ENCODE data around the gene TTC6.

The TTC6 gene

GRCh38 chr14:37586797-37587130, 8.7 kb upstream of the TTC6 start:
- Histone ChIP-seq H3K36me3 (ENCODE audit: insufficient read depth, low read length) (no peaks in the 10 kb centered on the region), H3K4me1 (ENCODE audit: insufficient read depth, low read length) (peaks cover 38% of the 10 kb centered on the region), H3K4me3 (ENCODE audit: low read length) (no peak overlapping the region), H3K9ac (ENCODE audit: low read depth, low read length) (no peak overlapping the region), H3K27ac (ENCODE audit: low read depth, low read length) (no peak overlapping the region), H3K9me3 (ENCODE audit: insufficient read depth, low read depth, low read length) (no peaks in the 10 kb centered on the region), H3K27me3 (ENCODE audit: insufficient read depth, low read length) (peaks cover 100% of the 10 kb centered on the region)
- WGBS, result no CpG with 5 or more reads among the region's 1 CpG

- Histone ChIP-seq H3K4me1 (ENCODE audit: insufficient read depth, low read length) (peaks cover 38% of the 10 kb centered on the region), H3K36me3 (ENCODE audit: insufficient read depth, low read length) (no peaks in the 10 kb centered on the region), H3K9ac (ENCODE audit: low read depth, low read length) (no peak overlapping the region), H3K9me3 (ENCODE audit: insufficient read depth, low read depth, low read length) (no peaks in the 10 kb centered on the region), H3K27ac (ENCODE audit: low read depth, low read length) (no peak overlapping the region), H3K27me3 (ENCODE audit: insufficient read depth, low read length) (peaks cover 100% of the 10 kb centered on the region), H3K4me3 (ENCODE audit: low read length) (peak overlapping the region; percentile 52; the same call in 1 of the 2 replicates)
- WGBS, result 10% methylated on average over 2 of the region's 4 CpGs
Observed at GRCh38 chr14:37587131-37587803, 8.2 kb upstream of the TTC6 start.

DNA sequence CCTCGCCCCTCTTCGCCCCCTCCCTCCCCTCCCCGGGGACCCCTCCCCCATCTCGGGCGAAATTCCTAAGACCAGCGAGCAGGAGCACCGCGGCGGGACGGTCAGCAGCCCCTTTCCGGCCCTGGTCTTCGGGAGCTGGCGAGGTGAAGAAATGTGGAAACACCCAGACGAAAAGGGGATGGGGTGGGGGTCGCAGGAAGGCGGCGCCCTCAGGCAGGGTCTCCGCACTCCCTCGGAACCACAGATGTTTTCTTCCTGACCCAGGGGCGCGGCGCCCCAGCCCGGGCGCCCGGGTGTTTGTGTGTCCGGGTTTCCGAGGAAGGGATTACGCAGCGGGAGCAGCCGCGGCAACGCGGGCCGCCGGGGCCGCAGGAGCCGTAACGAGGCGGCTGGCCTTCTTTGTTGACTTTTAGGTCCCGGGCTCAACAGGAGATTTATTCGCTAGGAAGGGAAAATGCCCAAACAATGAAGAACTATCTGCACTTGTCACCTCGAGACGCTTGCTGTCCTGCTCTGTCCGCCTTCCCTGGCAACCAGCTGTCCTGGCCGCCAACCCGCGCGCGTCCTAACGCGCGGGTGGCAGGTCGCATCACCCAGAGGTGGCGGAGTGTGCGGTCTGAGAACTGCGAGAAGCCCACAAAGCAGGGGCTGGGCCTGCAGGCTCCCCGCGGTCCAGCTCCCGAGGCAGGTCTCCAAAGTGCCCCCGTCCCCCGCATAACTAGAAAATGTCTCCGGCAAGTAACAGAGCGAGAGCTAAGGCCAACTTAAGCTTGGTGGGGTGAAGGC, 7.4 kb upstream of the TTC6 start:
- WGBS, result under 1% methylated on average over 62 of the region's 63 CpGs
- peaks cover 38% of the 10 kb centered on the region for H3K4me1 ChIP-seq (ENCODE audit: insufficient read depth, low read length)
- H3K9me3 ChIP-seq (ENCODE audit: insufficient read depth, low read depth, low read length), result no peaks in the 10 kb centered on the region
- peak overlapping the region; percentile 35; the same call in 1 of the 2 replicates for H3K9ac ChIP-seq (ENCODE audit: low read depth, low read length)
- H3K27me3 ChIP-seq (ENCODE audit: insufficient read depth, low read length), result peaks cover 100% of the 10 kb centered on the region
- H3K27ac ChIP-seq (ENCODE audit: low read depth, low read length), result peak overlapping the region; percentile 75; the same call in 1 of the 2 replicates
- H3K4me3 ChIP-seq (ENCODE audit: low read length), result peak overlapping the region; percentile 52
- H3K36me3 ChIP-seq (ENCODE audit: insufficient read depth, low read length), result no peaks in the 10 kb centered on the region

DNA sequence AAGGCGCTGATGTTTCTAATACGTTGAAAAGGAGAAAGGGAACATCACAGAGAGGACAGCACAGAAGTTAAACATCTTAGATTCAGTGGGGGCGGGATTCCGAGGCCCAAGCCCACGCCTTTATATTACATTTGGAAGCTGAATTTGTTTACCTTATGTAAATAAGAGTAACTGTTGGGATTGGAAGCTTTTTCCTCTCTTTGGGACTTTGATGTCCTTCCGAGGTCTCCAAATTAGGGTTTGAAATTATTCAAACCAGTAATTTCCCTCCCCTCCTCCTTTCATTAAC, 6.8 kb upstream of the TTC6 start:
- Histone ChIP-seq H3K27me3 (ENCODE audit: insufficient read depth, low read length) (peaks cover 100% of the 10 kb centered on the region), H3K36me3 (ENCODE audit: insufficient read depth, low read length) (no peaks in the 10 kb centered on the region), H3K4me1 (ENCODE audit: insufficient read depth, low read length) (peaks cover 38% of the 10 kb centered on the region), H3K27ac (ENCODE audit: low read depth, low read length) (peak overlapping the region; percentile 75; the same call in 1 of the 2 replicates), H3K9me3 (ENCODE audit: insufficient read depth, low read depth, low read length) (no peaks in the 10 kb centered on the region), H3K4me3 (ENCODE audit: low read length) (peak overlapping the region; percentile 52), H3K9ac (ENCODE audit: low read depth, low read length) (no peak overlapping the region)
- 3% methylated on average over 5 of the region's 6 CpGs for WGBS

DNA sequence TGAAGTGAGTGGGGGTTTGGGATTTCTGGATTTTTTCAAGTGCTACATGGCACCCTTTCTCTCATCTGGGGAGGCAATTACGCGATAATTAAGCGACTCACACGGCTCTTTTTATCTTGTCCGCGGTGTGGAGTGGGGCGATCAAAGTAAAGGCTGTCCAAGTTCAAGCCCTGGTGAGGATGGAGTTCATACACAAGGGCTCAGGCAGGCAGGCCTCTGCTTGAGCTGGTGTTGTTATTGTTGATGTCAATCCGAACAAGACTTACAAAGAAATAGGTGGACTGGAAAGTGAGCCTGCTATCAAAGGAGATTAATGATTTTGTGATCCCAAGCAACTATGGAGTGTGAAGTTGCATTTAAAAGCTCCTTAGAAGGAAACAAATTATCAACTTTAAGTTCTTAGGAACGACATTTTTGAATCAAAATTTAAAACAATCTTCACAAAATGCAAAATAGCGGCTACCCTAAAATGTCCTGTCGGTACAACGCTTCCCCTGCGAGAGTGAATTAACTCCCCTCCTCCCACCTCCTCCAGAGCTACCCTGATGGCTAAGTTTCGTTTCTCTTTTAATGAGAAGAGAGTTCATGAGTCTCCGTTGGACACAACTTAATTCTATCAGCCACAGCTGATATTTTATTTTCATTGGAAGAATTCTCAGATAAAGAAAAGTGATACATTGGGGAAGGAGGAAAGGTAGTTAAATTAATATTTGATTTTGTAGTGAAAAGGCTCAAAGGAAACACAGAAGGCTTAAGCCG, 6.3 kb upstream of the TTC6 start:
- Histone ChIP-seq H3K4me1 (ENCODE audit: insufficient read depth, low read length) (peaks cover 41% of the 10 kb centered on the region), H3K9me3 (ENCODE audit: insufficient read depth, low read depth, low read length) (no peaks in the 10 kb centered on the region), H3K4me3 (ENCODE audit: low read length) (peak overlapping the region; percentile 52), H3K27ac (ENCODE audit: low read depth, low read length) (no peak overlapping the region; the same call in 1 of the 2 replicates), H3K27me3 (ENCODE audit: insufficient read depth, low read length) (peaks cover 100% of the 10 kb centered on the region), H3K36me3 (ENCODE audit: insufficient read depth, low read length) (no peaks in the 10 kb centered on the region), H3K9ac (ENCODE audit: low read depth, low read length) (no peak overlapping the region)
- 2% methylated on average over 15 of the region's 16 CpGs for WGBS

DNA sequence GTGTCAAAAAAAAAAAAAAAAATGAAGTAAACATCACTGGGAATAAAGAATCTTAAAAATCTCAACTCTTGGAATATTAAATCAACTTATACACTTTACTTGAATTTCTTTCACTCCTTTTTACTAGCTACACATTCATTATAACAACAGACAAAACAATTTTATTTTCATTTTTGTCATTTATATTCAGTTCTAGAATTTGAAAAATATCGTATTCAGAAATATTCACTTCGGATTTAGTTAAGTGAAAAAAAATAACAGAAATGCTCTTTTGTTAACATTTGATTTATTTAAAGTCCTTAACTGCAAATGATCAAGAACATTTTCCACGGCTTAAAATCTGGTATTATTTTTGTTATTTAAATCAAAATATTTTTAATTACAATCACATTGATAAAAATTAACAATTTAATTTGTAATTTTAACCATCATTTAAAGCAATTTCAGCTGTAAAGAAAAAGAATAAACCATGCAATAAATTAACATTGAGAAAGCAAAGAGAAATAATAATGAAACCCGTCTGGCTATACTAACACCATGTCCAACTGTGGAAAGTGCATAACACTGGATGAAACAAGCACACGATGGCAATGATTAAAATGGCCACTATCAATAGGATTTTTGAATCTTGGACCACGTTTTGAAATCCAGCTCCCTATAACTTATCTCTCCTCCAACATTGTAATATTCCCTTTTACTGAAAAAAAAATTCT, 5.6 kb upstream of the TTC6 start:
- Histone ChIP-seq H3K9ac (ENCODE audit: low read depth, low read length) (no peak overlapping the region), H3K27me3 (ENCODE audit: insufficient read depth, low read length) (peaks cover 100% of the 10 kb centered on the region), H3K36me3 (ENCODE audit: insufficient read depth, low read length) (no peaks in the 10 kb centered on the region), H3K9me3 (ENCODE audit: insufficient read depth, low read depth, low read length) (no peaks in the 10 kb centered on the region), H3K4me3 (ENCODE audit: low read length) (no peak overlapping the region), H3K4me1 (ENCODE audit: insufficient read depth, low read length) (peaks cover 36% of the 10 kb centered on the region), H3K27ac (ENCODE audit: low read depth, low read length) (no peak overlapping the region)
- 22% methylated on average over 3 of the region's 6 CpGs for WGBS

DNA sequence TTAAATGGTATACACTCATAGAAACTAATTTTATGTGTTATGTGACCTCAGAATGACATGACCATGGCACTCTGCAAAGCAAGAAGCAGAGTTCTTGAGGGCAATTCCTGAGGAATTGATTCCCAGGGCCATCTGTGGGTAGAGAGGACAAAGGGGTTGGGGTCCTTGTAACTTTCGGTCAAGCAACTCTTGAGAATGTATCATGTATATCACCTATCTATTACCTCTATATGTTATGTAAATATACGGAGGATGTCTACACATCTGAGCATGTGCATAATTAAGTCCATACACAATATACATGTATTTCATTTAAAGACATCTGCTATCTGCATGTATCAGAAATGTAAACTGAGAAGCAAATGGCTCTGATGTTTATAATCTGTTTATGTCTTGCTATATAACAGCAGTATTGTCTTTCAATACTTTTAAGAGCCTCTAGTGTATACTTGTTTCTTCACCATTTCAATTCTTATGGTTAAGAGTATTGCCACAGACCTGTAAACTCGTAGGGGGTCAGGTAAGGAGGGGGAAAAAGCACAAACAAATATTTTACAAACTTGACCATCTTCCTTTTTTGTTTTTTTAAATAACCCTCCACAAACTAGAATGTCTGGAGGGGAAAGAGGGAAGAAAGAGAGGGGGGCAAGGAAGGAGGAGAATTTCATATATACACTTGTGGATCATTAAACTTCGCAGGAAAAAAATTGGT, 4.8 kb upstream of the TTC6 start:
- no peak overlapping the region for H3K9ac ChIP-seq (ENCODE audit: low read depth, low read length)
- H3K4me1 ChIP-seq (ENCODE audit: insufficient read depth, low read length), result peaks cover 30% of the 10 kb centered on the region
- H3K27ac ChIP-seq (ENCODE audit: low read depth, low read length), result no peak overlapping the region
- peaks cover 99% of the 10 kb centered on the region for H3K27me3 ChIP-seq (ENCODE audit: insufficient read depth, low read length)
- H3K36me3 ChIP-seq (ENCODE audit: insufficient read depth, low read length), result no peaks in the 10 kb centered on the region
- no peak overlapping the region for H3K4me3 ChIP-seq (ENCODE audit: low read length)
- no peaks in the 10 kb centered on the region for H3K9me3 ChIP-seq (ENCODE audit: insufficient read depth, low read depth, low read length)
- no CpG with 5 or more reads among the region's 4 CpGs for WGBS

DNA sequence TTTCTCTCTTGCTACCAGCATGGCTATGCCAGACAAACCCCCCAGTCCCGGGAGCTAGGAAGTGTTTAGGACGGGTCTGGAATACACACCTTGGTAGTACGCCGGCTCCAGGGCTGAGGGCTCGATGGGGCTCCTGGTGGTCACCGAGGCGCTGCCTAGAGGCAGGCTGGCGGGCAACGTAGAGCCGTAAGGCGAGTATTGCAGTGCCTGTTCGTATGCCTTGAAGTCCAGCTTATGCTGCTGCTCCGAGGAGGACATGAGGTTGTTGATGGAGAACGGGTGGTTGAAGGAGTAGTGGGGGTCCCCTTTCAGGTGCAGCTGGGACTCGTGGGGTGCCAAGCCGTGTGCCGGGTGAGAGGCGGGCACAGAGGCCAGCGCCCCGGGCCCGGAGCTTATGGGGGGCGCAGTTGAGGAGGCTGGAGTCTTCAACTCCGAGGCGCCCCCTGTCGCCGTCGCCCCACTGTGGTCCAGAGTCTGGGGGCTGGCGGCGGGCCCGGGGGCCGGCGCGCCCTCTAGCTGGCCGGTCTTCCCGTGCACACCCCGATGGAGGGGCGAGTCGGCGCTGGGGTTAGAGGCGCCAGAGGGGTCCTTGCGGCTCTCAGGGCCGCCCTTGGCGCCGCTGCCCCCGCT, 4.0 kb upstream of the TTC6 start:
- Histone ChIP-seq H3K9ac (ENCODE audit: low read depth, low read length) (no peak overlapping the region), H3K9me3 (ENCODE audit: insufficient read depth, low read depth, low read length) (no peaks in the 10 kb centered on the region), H3K27me3 (ENCODE audit: insufficient read depth, low read length) (peaks cover 99% of the 10 kb centered on the region), H3K4me3 (ENCODE audit: low read length) (peak overlapping the region; percentile 33; the same call in 1 of the 2 replicates), H3K4me1 (ENCODE audit: insufficient read depth, low read length) (peaks cover 24% of the 10 kb centered on the region), H3K27ac (ENCODE audit: low read depth, low read length) (no peak overlapping the region), H3K36me3 (ENCODE audit: insufficient read depth, low read length) (no peaks in the 10 kb centered on the region)
- WGBS, result 2% methylated on average over 45 of the region's 45 CpGs

DNA sequence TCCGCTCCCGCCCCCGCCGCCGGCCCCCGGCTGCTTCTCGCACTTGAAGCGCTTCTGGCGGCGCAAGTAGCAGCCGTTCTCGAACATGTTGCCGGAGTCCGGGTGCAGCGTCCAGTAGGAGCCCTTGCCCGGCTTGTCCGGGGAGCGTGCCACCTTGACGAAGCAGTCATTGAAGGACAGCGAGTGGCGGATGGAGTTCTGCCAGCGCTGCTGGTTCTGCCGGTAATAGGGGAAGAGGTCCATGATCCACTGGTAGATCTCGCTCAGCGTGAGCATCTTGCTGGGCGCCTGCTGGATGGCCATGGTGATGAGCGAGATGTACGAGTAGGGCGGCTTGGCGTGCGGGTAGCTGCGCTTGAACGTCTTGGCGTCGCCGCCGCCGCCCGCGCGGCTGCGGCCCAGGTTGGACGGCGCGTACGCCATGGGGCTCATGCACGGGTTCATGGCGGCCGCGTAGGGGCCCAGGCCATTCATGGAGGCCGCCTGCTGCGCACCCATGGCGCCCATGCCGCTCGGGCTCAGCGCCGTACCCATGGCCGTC, 3.4 kb upstream of the TTC6 start:
- no peaks in the 10 kb centered on the region for H3K9me3 ChIP-seq (ENCODE audit: insufficient read depth, low read depth, low read length)
- no peak overlapping the region for H3K27ac ChIP-seq (ENCODE audit: low read depth, low read length)
- H3K9ac ChIP-seq (ENCODE audit: low read depth, low read length), result no peak overlapping the region
- H3K27me3 ChIP-seq (ENCODE audit: insufficient read depth, low read length), result peaks cover 99% of the 10 kb centered on the region
- 2% methylated on average over 58 of the region's 58 CpGs for WGBS
- H3K4me3 ChIP-seq (ENCODE audit: low read length), result peak overlapping the region; percentile 33
- H3K36me3 ChIP-seq (ENCODE audit: insufficient read depth, low read length), result no peaks in the 10 kb centered on the region
- peaks cover 19% of the 10 kb centered on the region; the same call in 1 of the 2 replicates for H3K4me1 ChIP-seq (ENCODE audit: insufficient read depth, low read length)
